Mesodermal cell (in vitro differentiated cells): ENCODE data around the gene C17orf114.
"Not testable (repeated sequence)": the region's sequence is repeated elsewhere in the genome, so short reads cannot be mapped to it uniquely, and the experiment has no call there.

Experiments used
- H3K27ac ChIP-seq: 2 replicates; pipeline ENCODE4 v1.7.0; 2013; ENCODE audit warnings: mild to moderate bottlenecking, low read depth, low read length, moderate library complexity; ENCODE audit not compliant: severe bottlenecking
- H3K36me3 ChIP-seq: 2 replicates; pipeline ENCODE4 v1.7.1; 2013; ENCODE audit warnings: mild to moderate bottlenecking, low read length, moderate library complexity; ENCODE audit not compliant: control insufficient read depth, insufficient read depth
- H3K4me1 ChIP-seq: one replicate; pipeline ENCODE4 v1.7.1; 2013; ENCODE audit warnings: mild to moderate bottlenecking, low read length; ENCODE audit not compliant: insufficient read depth, control insufficient read depth, poor library complexity, severe bottlenecking
- H3K4me3 ChIP-seq: 2 replicates; pipeline ENCODE4 v1.7.0; 2013; ENCODE audit warnings: low read length, control low read depth, mild to moderate bottlenecking; ENCODE audit not compliant: insufficient read depth, poor library complexity, severe bottlenecking; ENCODE audit errors: extremely low read depth
- H3K9me3 ChIP-seq: 2 replicates; pipeline ENCODE4 v1.7.1; 2013; ENCODE audit warnings: mild to moderate bottlenecking, low read length, moderate library complexity; ENCODE audit not compliant: control insufficient read depth
- WGBS, 2 experiments: methylation state at CpG; one replicate each; pipeline ENCODE4 v1.1.5; 2013; ENCODE audit warnings: missing lambda C conversion rate in 2 of 2; ENCODE audit not compliant: insufficient coverage in 2 of 2; 5-methylcytosine and 5-hydroxymethylcytosine counted together

C17orf114 gene

DNA sequence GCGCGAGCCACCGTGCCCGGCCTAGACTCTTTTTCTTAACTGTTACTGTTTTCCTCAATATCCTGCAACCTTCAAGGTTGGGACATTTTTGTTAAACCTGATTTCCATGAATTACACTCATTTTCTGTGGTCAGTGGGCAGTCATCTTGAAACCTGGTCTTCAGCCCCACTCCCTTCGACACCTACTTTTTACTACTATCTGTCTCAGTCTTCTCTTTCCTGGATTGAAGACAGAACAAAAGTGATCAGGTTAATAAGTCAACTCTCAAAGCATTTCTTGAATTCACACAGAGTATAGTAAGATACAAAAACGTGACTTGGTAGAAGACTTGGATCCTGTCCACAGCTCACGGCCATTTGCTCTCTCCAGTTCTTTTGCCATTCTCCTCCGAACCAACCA, 37.1 kb upstream of the C17orf114 start:
- WGBS, 2 experiments: 96 to 97% methylated on average over 4 to 5 of the region's 8 CpGs
- Histone ChIP-seq H3K36me3 (peaks cover 43% of the 10 kb centered on the region), H3K9me3 (no peaks in the 10 kb centered on the region), H3K4me3 (no peak overlapping the region), H3K4me1 (peaks cover 30% of the 10 kb centered on the region), H3K27ac (no peak overlapping the region)

DNA sequence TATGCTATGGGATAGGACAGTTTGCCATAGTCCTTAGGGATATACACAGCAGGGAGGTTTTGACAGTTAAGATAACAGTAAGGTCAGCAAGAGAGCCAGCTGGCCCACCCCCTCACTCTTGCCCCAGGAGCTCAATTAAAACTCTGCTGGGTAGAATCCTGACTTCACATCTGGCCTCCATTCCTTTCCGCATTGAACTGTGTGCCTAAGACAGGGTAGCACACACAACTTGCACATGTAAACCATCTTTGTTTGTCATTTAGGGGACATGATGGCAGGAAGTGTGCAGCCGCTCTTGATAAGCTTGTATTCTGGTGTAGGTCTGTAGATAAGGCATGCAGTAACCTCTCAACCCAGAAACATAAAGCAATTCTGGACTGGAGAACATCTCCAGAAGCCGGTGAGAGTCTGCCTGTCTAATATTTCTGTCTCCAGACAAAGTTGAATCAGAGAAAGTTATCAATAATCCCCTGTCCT, 36.2 kb upstream of the C17orf114 start:
- Histone ChIP-seq H3K4me1 (peaks cover 30% of the 10 kb centered on the region), H3K27ac (no peak overlapping the region), H3K4me3 (no peak overlapping the region), H3K36me3 (peaks cover 35% of the 10 kb centered on the region), H3K9me3 (no peaks in the 10 kb centered on the region)
- 60% methylated on average over 1 of the region's 3 CpGs; no CpG with 5 or more reads in 1 of the 2 experiments for WGBS, 2 experiments

DNA sequence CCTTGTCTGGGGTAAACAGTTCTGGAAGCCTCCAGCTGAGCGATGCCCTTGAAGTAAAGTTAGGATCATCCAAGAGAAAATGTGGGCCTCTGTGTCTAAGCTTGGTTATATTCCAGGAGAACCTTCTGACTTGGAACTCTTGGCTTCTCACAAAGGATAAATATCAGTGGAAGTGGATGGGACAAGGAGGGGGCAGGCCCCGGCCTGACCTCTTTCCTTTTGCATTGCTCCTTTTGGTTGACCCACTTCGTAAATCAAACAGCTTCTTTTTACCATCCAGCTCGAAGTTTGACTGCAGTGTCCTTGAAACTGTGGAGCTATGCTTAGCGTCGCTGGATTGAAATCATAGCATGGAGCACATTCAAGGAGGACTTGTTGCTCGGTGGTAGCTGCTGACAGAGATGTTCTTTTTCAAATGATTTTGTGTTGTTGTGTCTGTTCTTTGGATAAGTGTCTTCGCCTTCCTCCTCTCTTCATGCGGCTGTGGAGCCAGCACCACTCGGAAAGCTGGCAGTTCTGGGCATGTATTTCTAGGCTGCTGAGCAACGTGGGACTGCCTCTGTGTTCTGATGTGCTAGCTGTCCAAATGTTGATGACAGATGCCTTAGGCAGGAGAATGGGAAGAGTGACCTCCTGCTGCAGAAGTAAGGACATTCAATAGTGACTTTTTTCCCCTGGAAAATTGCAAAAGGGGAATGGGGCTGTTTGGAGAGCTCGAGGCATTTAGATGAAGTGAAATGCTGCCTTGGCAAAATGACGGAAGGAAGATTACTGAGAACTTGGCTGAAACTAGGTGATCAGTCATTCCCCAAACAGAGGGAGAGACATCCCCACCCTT, 35.6 kb upstream of the C17orf114 start:
- H3K4me1 ChIP-seq: peaks cover 30% of the 10 kb centered on the region
- 86 to 87% methylated on average over 10 of the region's 13 CpGs for WGBS, 2 experiments

GRCh38 chr17:4836221-4836620, 34.1 kb upstream of the C17orf114 start:
- 100% methylated on average over 3 of the region's 4 CpGs; no CpG with 5 or more reads in 1 of the 2 experiments for WGBS, 2 experiments
- Histone ChIP-seq H3K4me1 (peaks cover 30% of the 10 kb centered on the region), H3K9me3 (no peaks in the 10 kb centered on the region), H3K36me3 (peaks cover 31% of the 10 kb centered on the region), H3K27ac (no peak overlapping the region), H3K4me3 (no peak overlapping the region)

More for the DNA sequence above, 35.6 kb upstream of the C17orf114 start:
- Histone ChIP-seq H3K4me3 (no peak overlapping the region), H3K9me3 (no peaks in the 10 kb centered on the region), H3K27ac (peak overlapping the region; percentile 32), H3K36me3 (peaks cover 35% of the 10 kb centered on the region)

DNA sequence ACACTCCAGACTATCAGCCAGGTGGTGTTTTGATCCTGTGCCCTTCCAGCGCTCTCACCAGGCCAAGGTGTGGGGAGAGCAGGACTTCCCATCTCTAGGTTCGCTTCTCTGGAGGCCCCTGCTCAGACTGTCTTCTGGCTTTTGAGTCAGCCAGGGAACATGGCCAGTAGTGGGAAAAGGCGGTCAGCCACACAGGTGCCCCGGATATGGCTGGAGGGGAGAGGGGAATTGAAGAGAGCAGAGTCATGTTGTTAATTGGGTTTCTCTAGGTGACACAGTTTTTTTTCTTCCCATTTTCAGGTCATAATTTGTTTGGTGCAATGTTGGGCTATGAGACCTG, 32.5 kb upstream of the C17orf114 start:
- 87 to 94% methylated on average over 2 to 3 of the region's 4 CpGs for WGBS, 2 experiments
- H3K4me1 ChIP-seq: peaks cover 22% of the 10 kb centered on the region
- peaks cover 26% of the 10 kb centered on the region for H3K36me3 ChIP-seq
- no peaks in the 10 kb centered on the region for H3K9me3 ChIP-seq
- H3K27ac ChIP-seq: peak overlapping the region; percentile 67
- peak overlapping the region; percentile 85 for H3K4me3 ChIP-seq

DNA sequence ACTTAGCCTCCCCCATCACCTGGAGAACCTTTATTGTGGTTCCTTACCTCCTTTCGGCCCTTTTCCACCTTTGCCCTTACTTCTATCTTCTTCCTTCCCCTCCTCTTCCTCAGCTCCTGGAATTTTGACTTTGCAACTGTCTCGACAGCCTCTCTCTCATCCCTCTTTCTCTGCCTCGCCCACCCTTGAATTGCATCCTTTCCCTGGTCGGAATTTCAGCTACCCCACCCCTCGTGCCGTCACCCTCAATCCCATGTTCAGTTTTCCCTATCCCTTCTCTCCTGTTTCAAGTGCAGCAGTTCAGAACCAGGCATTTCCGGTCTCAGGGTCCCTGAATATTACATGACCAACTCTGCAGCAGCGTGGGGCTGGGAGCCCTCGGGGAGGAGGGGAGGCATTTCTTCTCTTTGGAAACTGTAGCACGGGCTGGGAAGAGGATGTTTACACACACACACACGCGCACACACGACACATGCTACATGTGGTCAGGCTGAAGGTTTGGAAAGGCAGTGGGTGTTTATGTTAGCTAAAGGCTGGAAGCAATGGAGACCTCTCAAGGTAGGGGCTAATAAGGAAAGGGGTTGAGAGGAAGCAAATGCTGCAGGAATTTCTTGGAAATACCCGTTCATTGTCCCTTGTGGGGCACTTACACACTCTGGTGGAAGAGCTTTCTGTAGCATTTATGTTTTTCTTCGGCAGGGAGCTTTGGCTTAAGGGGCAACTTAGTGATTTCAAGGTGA, 32.0 kb upstream of the C17orf114 start:
- Histone ChIP-seq H3K36me3 (peaks cover 22% of the 10 kb centered on the region), H3K9me3 (no peaks in the 10 kb centered on the region), H3K4me3 (peak overlapping the region; percentile 85), H3K4me1 (peaks cover 21% of the 10 kb centered on the region), H3K27ac (peak overlapping the region; percentile 67)
- 13 to 17% methylated on average over 9 to 10 of the region's 15 CpGs for WGBS, 2 experiments

- WGBS, 2 experiments: 0% methylated on average over 47 to 56 of the region's 91 CpGs
- Histone ChIP-seq H3K36me3 (peaks cover 18% of the 10 kb centered on the region), H3K4me3 (peak within 1 kb of the TSS; percentile 85), H3K9me3 (no peaks in the 10 kb centered on the region), H3K4me1 (peaks cover 15% of the 10 kb centered on the region), H3K27ac (peak within 1 kb of the TSS; percentile 71)
Measured at GRCh38 chr17:4833178-4833940, 31.2 kb upstream of the C17orf114 start, which contains the start of gene MINK1. Gene MINK1, plus strand, starts transcription at chr17:4833340. Its CDS starts 244 bp downstream, at chr17:4833584.

GRCh38 chr17:4832829-4833177, 30.7 kb upstream of the C17orf114 start:
- peak overlapping the region; percentile 85 for H3K4me3 ChIP-seq
- H3K36me3 ChIP-seq: peaks cover 12% of the 10 kb centered on the region
- peak overlapping the region; percentile 71 for H3K27ac ChIP-seq
- H3K4me1 ChIP-seq: peaks cover 14% of the 10 kb centered on the region
- H3K9me3 ChIP-seq: not testable (repeated sequence)
- WGBS, 2 experiments: 0 to 2% methylated on average over 10 of the region's 17 CpGs

DNA sequence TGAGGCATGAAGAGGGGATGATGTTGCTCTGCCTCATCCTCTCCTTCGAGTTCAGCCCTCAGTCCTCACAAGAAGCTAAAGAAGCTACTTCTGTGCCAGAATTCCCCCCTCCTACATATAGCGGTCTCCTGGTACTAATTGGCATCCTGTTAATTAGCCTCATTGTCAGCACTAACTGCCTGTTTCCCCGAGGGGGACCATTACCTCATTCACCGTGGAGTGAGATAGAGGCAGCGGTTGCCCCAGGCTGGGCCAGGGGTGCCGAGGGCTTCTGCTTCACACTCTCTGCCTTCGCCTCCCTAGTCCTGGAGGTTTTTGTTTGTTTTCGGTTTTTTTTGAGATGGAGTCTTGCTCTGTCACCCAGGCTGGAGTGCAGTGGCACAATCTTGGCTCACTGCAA, 25.3 kb upstream of the C17orf114 start:
- peaks cover 13% of the 10 kb centered on the region for H3K36me3 ChIP-seq
- WGBS, 2 experiments: 47 to 66% methylated on average over 3 to 6 of the region's 8 CpGs
- no peaks in the 10 kb centered on the region for H3K4me1 ChIP-seq
- no peaks in the 10 kb centered on the region for H3K9me3 ChIP-seq
- no peak overlapping the region for H3K4me3 ChIP-seq
- H3K27ac ChIP-seq: no peak overlapping the region

GRCh38 chr17:4823373-4824089, 21.4 kb upstream of the C17orf114 start:
- 92 to 96% methylated on average over 9 to 11 of the region's 12 CpGs for WGBS, 2 experiments
- Histone ChIP-seq H3K9me3 (no peaks in the 10 kb centered on the region), H3K27ac (no peak overlapping the region), H3K36me3 (peaks cover 33% of the 10 kb centered on the region), H3K4me3 (no peak overlapping the region), H3K4me1 (no peaks in the 10 kb centered on the region)
